HepG2 (cell line): ENCODE measurements around the gene NKX6-2. TPM values are rescaled to one million over a fixed set of nuclear protein-coding genes. Genes with fewer than 3 reads are reported as not detected.

Experiments used
- ATAC-seq: fragments of 200-7000 bp; cut with Tn5 transposase; 3 replicates; pipeline ENCODE4 v1.9.1; 2020; ENCODE audit warnings: mild to moderate bottlenecking, moderate library complexity
- BruUV-seq: library from RNA; stranded (reverse); fragments of 400-500 nt; replicated peaks from 2 replicates; lab custom pipeline; 2021; lab: Mats Ljungman, UMichigan
- CTCF ChIA-PET: fragments of 300-600 bp; formaldehyde crosslinking; extraction: SDS; loops from one replicate; lab custom pipeline; 2021; ENCODE audit warnings: low total read pairs, inconsistent platforms, low intra/inter-chr PET ratio; lab: Yijun Ruan, JAX
- POLR2A ChIA-PET: fragments of 350-600 bp; sonication (Branson Sonifier 250); formaldehyde crosslinking; loops from one replicate; lab custom pipeline; 2020; ENCODE audit warnings: antibody characterized with exemption, inconsistent platforms; lab: Yijun Ruan, JAX
- DNase-seq: peaks from one replicate; pipeline ENCODE4 v3.0.0-alpha.2; 2015; ENCODE audit warnings: low spot score
- FAIRE-seq: peaks from 3 replicates; lab custom pipeline; 2011; peaks lifted over from hg19 to GRCh38; lab: Jason Lieb, UNC
- H2AFZ ChIP-seq: one replicate; pipeline ENCODE4 v1.6.1; 2011; ENCODE audit warnings: low read length, inconsistent platforms
- H3K27ac ChIP-seq: fragments of 300-600 bp; 3 replicates; pipeline ENCODE4 v1.8.0; 2011; ENCODE audit warnings: mixed run types, mild to moderate bottlenecking, mixed read lengths, low read length, inconsistent platforms; ENCODE audit not compliant: insufficient read depth; ENCODE audit errors: extremely low read length
- H3K27me3 ChIP-seq, 2 experiments: fragments of 200-600 bp in 1 of 2; 2 replicates in 1 of 2; 3 replicates in 1 of 2; pipeline versions ENCODE4 v1.6.0 to v1.8.0; 2011; ENCODE audit warnings: low read length in 2 of 2, mild to moderate bottlenecking in 2 of 2, moderate library complexity in 2 of 2, inconsistent platforms in 1 of 2; ENCODE audit not compliant: insufficient read depth in 2 of 2, control insufficient read depth in 1 of 2
- H3K36me3 ChIP-seq, 2 experiments: fragments of 200-600 bp in 1 of 2; replicated peaks in 1 of 2; 2 replicates in 1 of 2; 3 replicates in 1 of 2; pipeline versions ENCODE4 v1.5.1 to v1.8.0; 2011; ENCODE audit warnings: low read length in 2 of 2, inconsistent platforms in 1 of 2; ENCODE audit not compliant: insufficient read depth in 2 of 2, control insufficient read depth in 1 of 2
- H3K4me1 ChIP-seq: 2 replicates; pipeline ENCODE4 v1.5.1; 2012; ENCODE audit warnings: low read length, inconsistent platforms; ENCODE audit not compliant: insufficient read depth
- H3K4me2 ChIP-seq: 2 replicates; pipeline ENCODE4 v1.6.0; 2011; ENCODE audit warnings: low read depth, low read length, inconsistent platforms
- H3K4me3 ChIP-seq, 3 experiments: fragments of 200-600 bp in 1 of 3; sonication (generic), shearing (Covaris generic) in 1 of 3; replicated peaks in 1 of 3; 2 replicates each; pipeline ENCODE4 v1.5.1; 2011 to 2016; ENCODE audit warnings: low read length in 3 of 3, inconsistent platforms in 2 of 3, low read depth in 2 of 3, mild to moderate bottlenecking in 2 of 3, control low read depth in 1 of 3, mixed read lengths in 1 of 3; ENCODE audit not compliant: insufficient read depth in 1 of 3
- H3K79me2 ChIP-seq: one replicate; pipeline ENCODE4 v1.6.1; 2011; ENCODE audit warnings: low read length, inconsistent platforms; ENCODE audit not compliant: insufficient read depth
- H3K9ac ChIP-seq: 2 replicates; pipeline ENCODE4 v1.6.0; 2011; ENCODE audit warnings: mild to moderate bottlenecking, low read depth, low read length, inconsistent platforms; ENCODE audit not compliant: insufficient read depth
- H3K9me3 ChIP-seq: 2 replicates; pipeline ENCODE4 v1.5.1; 2012; ENCODE audit warnings: mild to moderate bottlenecking, low read length
- H4K20me1 ChIP-seq: 2 replicates; pipeline ENCODE4 v1.6.0; 2011; ENCODE audit warnings: inconsistent platforms, mild to moderate bottlenecking, low read length, moderate library complexity; ENCODE audit not compliant: insufficient read depth
- KDM5B ChIP-seq: sonication (generic); formaldehyde crosslinking; IDR thresholded peaks from 2 replicates; pipeline ENCODE4 v1.4.0; 2020; ENCODE audit warnings: missing genetic modification reagents, mild to moderate bottlenecking, borderline replicate concordance
- ONECUT2 ChIP-seq: sonication (generic); formaldehyde crosslinking; IDR thresholded peaks from 2 replicates; pipeline ENCODE4 v1.4.0; 2020; ENCODE audit warnings: missing genetic modification reagents
- SP2 ChIP-seq: sonication (generic); formaldehyde crosslinking; IDR thresholded peaks from 2 replicates; pipeline ENCODE4 v1.5.1; 2020; ENCODE audit warnings: mild to moderate bottlenecking, missing genetic modification reagents
- TCF7 ChIP-seq: sonication (generic); IDR thresholded peaks from 2 replicates; pipeline ENCODE4 v1.6.1; 2016; ENCODE audit warnings: antibody characterized with exemption, low read depth
- ZNF207 ChIP-seq: fragments of 450-650 bp; IDR thresholded peaks from 2 replicates; pipeline ENCODE4 v1.6.1; 2016; ENCODE audit warnings: antibody characterized with exemption, borderline replicate concordance
- ZNF3 ChIP-seq: IDR thresholded peaks from 2 replicates; pipeline ENCODE4 v1.7.0; 2017; ENCODE audit warnings: inconsistent platforms
- ZNF354B ChIP-seq: sonication (generic); formaldehyde crosslinking; IDR thresholded peaks from 2 replicates; pipeline ENCODE4 v1.8.0; 2022; ENCODE audit warnings: mild to moderate bottlenecking, missing genetic modification reagents
- ZNF607 ChIP-seq: sonication (generic); formaldehyde crosslinking; IDR thresholded peaks from 2 replicates; pipeline ENCODE4 v1.5.1; 2020; ENCODE audit warnings: missing genetic modification reagents, mild to moderate bottlenecking, borderline replicate concordance
- ZNF816 ChIP-seq: sonication (generic); formaldehyde crosslinking; IDR thresholded peaks from 2 replicates; pipeline ENCODE4 v1.8.0; 2022; ENCODE audit warnings: missing genetic modification reagents, mild to moderate bottlenecking, borderline replicate concordance
- WGBS: methylation state at CpG from one replicate; pipeline ENCODE4 v1.1.6; 2017; ENCODE audit warnings: low lambda C conversion rate; 5-methylcytosine and 5-hydroxymethylcytosine counted together
- in situ Hi-C: cut with HindIII; loops from 2 replicates; pipeline ENCODE4 v1.10.0; 2017; ENCODE audit warnings: low pct_unique_long_range_greater_than_20kb; ENCODE audit not compliant: extremely low pct_ligation_motif_present
- intact Hi-C: fragments of 100-400 bp; cut with micrococcal nuclease; formaldehyde crosslinking; loops from one replicate; pipeline ENCODE4 v1.10.0; 2022; ENCODE audit not compliant: unreplicated experiment
- polyA plus RNA-seq, 8 experiments: library from polyadenylated mRNA; depleted of rRNA in 3 of 8; stranded (reverse) in 7 of 8; unstranded in 1 of 8; fragments of >200 nt; fragmentation: Illumina TruSeq in 4 of 8; extraction: Trizol in 4 of 8; gene quantifications; 2 replicates each; pipeline versions ENCODE4 v1.2.1 to v1.2.3, GENCODE V29; 2011 to 2016; ENCODE audit warnings: low read depth in 4 of 8, missing spikeins in 1 of 8, mixed read lengths in 1 of 8; ENCODE audit not compliant: insufficient read depth in 1 of 8
- total RNA-seq, 5 experiments: library from RNA; depleted of rRNA; stranded (reverse); fragments of >200 nt; fragmentation: Illumina TruSeq; extraction: Trizol; gene quantifications; 2 replicates each; pipeline ENCODE4 v1.2.3, GENCODE V29; 2016; ENCODE audit warnings: low read depth in 1 of 5
- TF ChIP-seq, protein P1 (sequence below): sonication (generic); formaldehyde crosslinking; IDR thresholded peaks from 2 replicates; pipeline ENCODE4 v1.5.1; 2020; ENCODE audit warnings: missing genetic modification reagents, mild to moderate bottlenecking, borderline replicate concordance
- TF ChIP-seq, protein P2 (sequence below): sonication (generic); formaldehyde crosslinking; IDR thresholded peaks from 2 replicates; pipeline ENCODE4 v1.4.0; 2020; ENCODE audit warnings: missing genetic modification reagents, borderline replicate concordance
- TF ChIP-seq, protein P3 (sequence below): IDR thresholded peaks from 2 replicates; pipeline ENCODE4 v1.6.1; 2016; ENCODE audit warnings: missing genetic modification reagents, missing compliant biosample characterization

Gene NKX6-2
- total and polyA plus RNA-seq, 2 of the 13 experiments (the other 11 are each of a cell fraction or from before 2014, with no cell fraction given) = not detected

DNA sequence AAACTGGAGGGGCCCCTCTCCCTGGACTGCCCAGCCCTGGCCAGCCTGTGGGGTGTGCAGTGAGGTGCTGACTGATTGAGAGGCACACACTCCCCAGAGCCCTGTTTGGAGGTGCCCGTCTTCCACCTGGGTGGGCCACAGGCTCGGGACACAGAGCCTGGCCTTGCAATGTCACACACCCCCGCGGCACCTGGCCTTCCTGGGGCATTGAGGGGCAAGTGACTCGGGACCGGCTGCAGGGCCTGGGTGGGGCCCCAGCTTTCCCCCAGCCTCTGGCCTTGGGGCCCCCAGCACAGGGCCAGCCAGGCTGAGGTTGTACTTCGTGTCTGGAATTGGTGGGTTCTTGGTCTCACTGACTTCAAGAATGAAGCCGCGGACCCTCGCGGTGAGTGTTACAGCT lies 13.9 kb upstream of the NKX6-2 start:
- Histone ChIP-seq H3K4me3 (no peak overlapping the region), H3K27ac (no peak overlapping the region), H4K20me1 (no peaks in the 10 kb centered on the region), H3K79me2 (no peaks in the 10 kb centered on the region), H3K9me3 (no peaks in the 10 kb centered on the region), H3K9ac (no peak overlapping the region), H2AFZ (no peak overlapping the region), H3K27me3 (peaks cover 3 to 42% of the 10 kb centered on the region in 2 experiments; a peak in 3 of 5 replicates), H3K4me1 (no peaks in the 10 kb centered on the region), H3K36me3 (no peaks in the 10 kb centered on the region), H3K4me2 (no peak overlapping the region)
- no CpG with 5 or more reads among the region's 11 CpGs for WGBS
- DNase-seq = no peak
- no TSS peak for BruUV-seq
- peak; percentile 15; the same call in 1 of the 3 replicates for ATAC-seq
- POLR2A ChIA-PET = no interaction called here
- no peak for TF ChIP-seq ZNF207
- TF ChIP-seq, protein P1, sequence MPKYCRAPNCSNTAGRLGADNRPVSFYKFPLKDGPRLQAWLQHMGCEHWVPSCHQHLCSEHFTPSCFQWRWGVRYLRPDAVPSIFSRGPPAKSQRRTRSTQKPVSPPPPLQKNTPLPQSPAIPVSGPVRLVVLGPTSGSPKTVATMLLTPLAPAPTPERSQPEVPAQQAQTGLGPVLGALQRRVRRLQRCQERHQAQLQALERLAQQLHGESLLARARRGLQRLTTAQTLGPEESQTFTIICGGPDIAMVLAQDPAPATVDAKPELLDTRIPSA = no peak
- TF ChIP-seq KDM5B (CRISPR knock-in tag) = no peak
- no peak for TF ChIP-seq ZNF354B (CRISPR knock-in tag)
- TF ChIP-seq ONECUT2 (CRISPR knock-in tag) = no peak
- no peak for TF ChIP-seq ZNF816 (CRISPR knock-in tag)
- TF ChIP-seq ZNF607 (CRISPR knock-in tag) = no peak
- in situ Hi-C loops = loop anchor here (5.0 kb wide), 1 partner anchor 148 kb away; no protein-coding TSS in a partner anchor
- intact Hi-C loops = no loop called here
- CTCF ChIA-PET = no interaction called here
- FAIRE-seq = no peak

DNA sequence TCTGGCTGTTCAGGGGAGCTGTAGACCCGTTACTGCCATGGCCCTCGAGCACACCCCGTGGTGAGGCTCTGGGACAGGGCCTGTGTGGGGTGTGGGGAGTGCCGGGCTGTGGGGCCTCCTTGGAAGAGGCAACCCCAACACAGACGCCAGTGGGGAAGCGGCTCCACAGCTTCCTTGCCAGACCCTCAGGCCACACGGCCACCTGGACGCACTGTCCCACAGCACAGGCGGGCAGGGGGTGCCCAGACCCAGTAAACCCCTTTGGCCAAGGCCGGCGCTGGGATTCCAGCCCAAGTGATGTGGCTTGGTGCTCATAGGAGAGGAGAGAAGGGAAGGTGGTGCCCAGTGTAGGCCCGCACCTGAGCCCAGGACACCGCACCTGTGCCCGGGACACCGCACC lies 12.9 kb upstream of the NKX6-2 start:
- FAIRE-seq = no peak
- Histone ChIP-seq H3K9ac (no peak overlapping the region), H3K4me2 (no peak overlapping the region), H3K4me3 (no peak overlapping the region), H2AFZ (no peak overlapping the region), H4K20me1 (no peaks in the 10 kb centered on the region), H3K4me1 (no peaks in the 10 kb centered on the region), H3K9me3 (no peaks in the 10 kb centered on the region), H3K27me3 (peaks cover 6 to 45% of the 10 kb centered on the region in 2 experiments)
- 6% methylated on average over 3 of the region's 15 CpGs for WGBS
- ChIA-PET CTCF (no interaction called here), POLR2A (no interaction called here)
- no peak for DNase-seq
- no peak for ATAC-seq
- in situ Hi-C loops = no loop called here
- TF ChIP-seq TCF7 = no peak
- TF ChIP-seq ZNF3 (CRISPR knock-in tag) = no peak
- TF ChIP-seq, protein P2, sequence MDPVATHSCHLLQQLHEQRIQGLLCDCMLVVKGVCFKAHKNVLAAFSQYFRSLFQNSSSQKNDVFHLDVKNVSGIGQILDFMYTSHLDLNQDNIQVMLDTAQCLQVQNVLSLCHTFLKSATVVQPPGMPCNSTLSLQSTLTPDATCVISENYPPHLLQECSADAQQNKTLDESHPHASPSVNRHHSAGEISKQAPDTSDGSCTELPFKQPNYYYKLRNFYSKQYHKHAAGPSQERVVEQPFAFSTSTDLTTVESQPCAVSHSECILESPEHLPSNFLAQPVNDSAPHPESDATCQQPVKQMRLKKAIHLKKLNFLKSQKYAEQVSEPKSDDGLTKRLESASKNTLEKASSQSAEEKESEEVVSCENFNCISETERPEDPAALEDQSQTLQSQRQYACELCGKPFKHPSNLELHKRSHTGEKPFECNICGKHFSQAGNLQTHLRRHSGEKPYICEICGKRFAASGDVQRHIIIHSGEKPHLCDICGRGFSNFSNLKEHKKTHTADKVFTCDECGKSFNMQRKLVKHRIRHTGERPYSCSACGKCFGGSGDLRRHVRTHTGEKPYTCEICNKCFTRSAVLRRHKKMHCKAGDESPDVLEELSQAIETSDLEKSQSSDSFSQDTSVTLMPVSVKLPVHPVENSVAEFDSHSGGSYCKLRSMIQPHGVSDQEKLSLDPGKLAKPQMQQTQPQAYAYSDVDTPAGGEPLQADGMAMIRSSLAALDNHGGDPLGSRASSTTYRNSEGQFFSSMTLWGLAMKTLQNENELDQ = no peak
- TF ChIP-seq, protein P3, sequence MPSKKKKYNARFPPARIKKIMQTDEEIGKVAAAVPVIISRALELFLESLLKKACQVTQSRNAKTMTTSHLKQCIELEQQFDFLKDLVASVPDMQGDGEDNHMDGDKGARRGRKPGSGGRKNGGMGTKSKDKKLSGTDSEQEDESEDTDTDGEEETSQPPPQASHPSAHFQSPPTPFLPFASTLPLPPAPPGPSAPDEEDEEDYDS (CRISPR knock-in tag) = no peak
- TF ChIP-seq SP2 = no peak
- TF ChIP-seq, all 625 proteins: peak for 0
- Histone ChIP-seq H3K36me3 (no peaks in the 10 kb centered on the region), H3K27ac (no peak overlapping the region), H3K79me2 (no peaks in the 10 kb centered on the region)
- intact Hi-C loops = no loop called here
- no TSS peak for BruUV-seq
